Thyroid gland (tissue), 4 donors: ENCODE data around the gene NR1I2. TPM values are rescaled to one million over a fixed set of nuclear protein-coding genes. Genes with fewer than 3 reads are reported as not detected.

Experiments
- DNase-seq, 2 donors: peaks; one replicate each; pipeline ENCODE4 v3.0.0-alpha.2; 2019
- H3K27ac ChIP-seq, 3 donors: fragments of 200-600 bp; sonication (generic); 1 replicate in 2 of 3; 2 replicates in 1 of 3; pipeline ENCODE4 v1.5.1; 2016 to 2019; ENCODE audit warnings: mild to moderate bottlenecking in 1 of 3, moderate library complexity in 1 of 3
- H3K27me3 ChIP-seq: fragments of 200-600 bp; sonication (generic); one replicate; pipeline ENCODE4 v1.5.1; 2019
- H3K36me3 ChIP-seq, 2 donors: fragments of 200-600 bp; sonication (generic); one replicate each; pipeline ENCODE4 v1.5.1; 2016 to 2019
- H3K4me1 ChIP-seq, 2 donors: fragments of 200-600 bp; sonication (generic); one replicate each; pipeline ENCODE4 v1.5.1; 2017 to 2019
- H3K4me3 ChIP-seq, 3 donors: fragments of 200-600 bp; sonication (generic); replicated peaks in 1 of 3; 1 replicate in 2 of 3; 2 replicates in 1 of 3; pipeline ENCODE4 v1.5.1; 2016; ENCODE audit warnings: mild to moderate bottlenecking in 1 of 3
- H3K9me3 ChIP-seq: fragments of 200-600 bp; sonication (generic); one replicate; pipeline ENCODE4 v1.5.1; 2017
- POLR2A ChIP-seq, 2 donors: fragments of 450-650 bp; IDR thresholded peaks; one replicate each; pipeline ENCODE4 v1.6.1; 2017; ENCODE audit warnings: antibody characterized with exemption in 2 of 2, mild to moderate bottlenecking in 2 of 2, moderate library complexity in 1 of 2
- WGBS, 2 donors: methylation state at CpG; one replicate each; pipeline ENCODE4 v1.1.5; 2017; 5-methylcytosine and 5-hydroxymethylcytosine counted together
- intact Hi-C: fragments of 100-400 bp; cut with DNase I; formaldehyde crosslinking; loops from one replicate; pipeline ENCODE4 v1.15.1; 2023
- total RNA-seq, 4 donors: library from RNA; depleted of rRNA; stranded (reverse); fragments of >200 nt; gene quantifications; one replicate each; pipeline ENCODE4 v1.2.3, GENCODE V29; 2016
- TF ChIP-seq, protein P1 (sequence below), 6 experiments: fragments of 200-600 bp in 3 of 6; fragments of 450-650 bp in 3 of 6; sonication (generic) in 3 of 6; IDR thresholded peaks; one replicate each; pipeline ENCODE4 v1.5.1; 2016 to 2019; ENCODE audit warnings: antibody characterized with exemption in 6 of 6, mild to moderate bottlenecking in 2 of 6, inconsistent platforms in 1 of 6, moderate library complexity in 1 of 6

Gene NR1I2
- total RNA-seq, 4 donors from 2014 or later, result 0.54 to 0.67 TPM; not detected in 2

DNA sequence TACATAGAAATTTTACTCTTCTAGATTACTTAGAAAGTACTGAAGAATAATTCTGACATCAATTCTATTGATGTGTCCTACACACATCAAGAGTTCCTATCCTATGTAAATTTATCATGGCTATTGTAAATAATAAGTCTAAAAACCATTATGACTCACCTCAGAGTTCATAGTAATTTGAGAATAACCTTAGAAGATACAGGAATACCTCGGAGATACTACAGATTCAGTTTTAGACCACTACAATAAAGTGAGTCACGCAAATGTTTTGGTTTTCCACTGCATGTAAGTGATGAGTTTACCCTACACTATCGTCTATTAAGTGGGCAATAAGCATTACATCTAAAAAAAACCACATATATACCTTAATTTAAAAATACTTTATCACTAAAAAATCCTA, 74.8 kb downstream of the NR1I2 start:
- H3K36me3 ChIP-seq, result no peaks in the 10 kb centered on the region
- intact Hi-C loops, result no loop called here
- no peaks in the 10 kb centered on the region for H3K27me3 ChIP-seq
- WGBS, 2 donors, result 98 to 99% methylated on average over 3 of the region's 3 CpGs
- no peaks in the 10 kb centered on the region for H3K4me1 ChIP-seq
- no peak for DNase-seq
- no peak overlapping the region for H3K27ac ChIP-seq
- H3K9me3 ChIP-seq, result no peaks in the 10 kb centered on the region
- TF ChIP-seq, protein P1, sequence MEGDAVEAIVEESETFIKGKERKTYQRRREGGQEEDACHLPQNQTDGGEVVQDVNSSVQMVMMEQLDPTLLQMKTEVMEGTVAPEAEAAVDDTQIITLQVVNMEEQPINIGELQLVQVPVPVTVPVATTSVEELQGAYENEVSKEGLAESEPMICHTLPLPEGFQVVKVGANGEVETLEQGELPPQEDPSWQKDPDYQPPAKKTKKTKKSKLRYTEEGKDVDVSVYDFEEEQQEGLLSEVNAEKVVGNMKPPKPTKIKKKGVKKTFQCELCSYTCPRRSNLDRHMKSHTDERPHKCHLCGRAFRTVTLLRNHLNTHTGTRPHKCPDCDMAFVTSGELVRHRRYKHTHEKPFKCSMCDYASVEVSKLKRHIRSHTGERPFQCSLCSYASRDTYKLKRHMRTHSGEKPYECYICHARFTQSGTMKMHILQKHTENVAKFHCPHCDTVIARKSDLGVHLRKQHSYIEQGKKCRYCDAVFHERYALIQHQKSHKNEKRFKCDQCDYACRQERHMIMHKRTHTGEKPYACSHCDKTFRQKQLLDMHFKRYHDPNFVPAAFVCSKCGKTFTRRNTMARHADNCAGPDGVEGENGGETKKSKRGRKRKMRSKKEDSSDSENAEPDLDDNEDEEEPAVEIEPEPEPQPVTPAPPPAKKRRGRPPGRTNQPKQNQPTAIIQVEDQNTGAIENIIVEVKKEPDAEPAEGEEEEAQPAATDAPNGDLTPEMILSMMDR (IDR thresholded peaks at IDR 0.05), result no peak
- H3K4me3 ChIP-seq, result no peak overlapping the region

DNA sequence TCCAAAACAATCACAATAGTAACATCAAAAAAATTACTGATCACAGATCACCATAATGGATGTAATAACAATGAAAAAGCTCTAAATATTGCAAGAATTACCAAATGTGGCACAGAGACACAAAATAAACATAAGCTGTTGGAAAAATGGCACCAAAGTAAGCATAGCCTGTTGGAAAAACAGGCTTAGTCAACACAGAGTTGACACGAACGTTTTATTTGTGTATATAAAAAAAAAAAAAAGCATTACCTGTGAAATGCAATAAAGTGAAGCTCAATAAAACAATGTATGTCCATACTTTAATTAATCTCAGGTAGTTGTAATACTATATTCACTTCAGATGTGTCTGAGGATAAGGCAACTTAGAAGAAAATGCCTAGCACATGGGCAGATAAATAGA, 77.1 kb downstream of the NR1I2 start:
- intact Hi-C loops, result no loop called here
- DNase-seq, result no peak
- no peak overlapping the region for H3K4me3 ChIP-seq
- TF ChIP-seq, protein P1 (IDR thresholded peaks at IDR 0.05), result no peak
- TF ChIP-seq POLR2A (IDR thresholded peaks at IDR 0.05), result no peak
- no peak overlapping the region for H3K27ac ChIP-seq
- WGBS, 2 donors, result 92 to 94% methylated on average over 2 of the region's 2 CpGs
- no peaks in the 10 kb centered on the region for H3K4me1 ChIP-seq
- H3K36me3 ChIP-seq, result peaks cover 8 to 9% of the 10 kb centered on the region in 2 donors
- H3K27me3 ChIP-seq, result no peaks in the 10 kb centered on the region
- no peaks in the 10 kb centered on the region for H3K9me3 ChIP-seq

GRCh38 chr3:119859728-119860127, 77.8 kb downstream of the NR1I2 start:
- Histone ChIP-seq H3K4me3 (no peak overlapping the region), H3K27me3 (no peaks in the 10 kb centered on the region), H3K9me3 (no peaks in the 10 kb centered on the region), H3K4me1 (no peaks in the 10 kb centered on the region), H3K36me3 (peaks cover 8 to 9% of the 10 kb centered on the region in 2 donors), H3K27ac (no peak overlapping the region)
- intact Hi-C loops, result no loop called here
- no peak for TF ChIP-seq POLR2A (IDR thresholded peaks at IDR 0.05)
- TF ChIP-seq, protein P1 (IDR thresholded peaks at IDR 0.05), result no peak
- WGBS, 2 donors, result 96 to 99% methylated on average over 2 of the region's 2 CpGs
- DNase-seq, result no peak

DNA sequence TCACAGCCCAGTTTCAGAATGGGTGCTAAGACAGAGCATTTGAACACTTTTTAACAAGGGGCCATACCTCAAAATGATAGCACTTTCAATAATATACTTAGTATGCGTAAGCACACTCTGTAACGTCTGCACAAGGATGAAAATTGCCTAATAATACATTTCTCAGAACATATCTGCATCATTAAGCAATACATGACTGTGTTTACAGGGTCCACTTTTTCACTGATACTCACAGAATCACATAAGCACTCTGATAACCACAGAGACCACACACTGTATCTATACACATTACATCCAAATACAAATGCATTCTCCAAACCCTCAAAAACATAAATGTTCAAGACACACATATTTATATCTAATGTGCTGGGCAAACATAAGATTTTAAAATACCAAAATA, 79.8 kb downstream of the NR1I2 start:
- H3K9me3 ChIP-seq, result no peaks in the 10 kb centered on the region
- H3K27ac ChIP-seq, result no peak overlapping the region
- 95 to 97% methylated on average over 2 of the region's 2 CpGs for WGBS, 2 donors
- H3K4me1 ChIP-seq, result no peaks in the 10 kb centered on the region
- H3K36me3 ChIP-seq, result peaks cover 8 to 9% of the 10 kb centered on the region in 2 donors
- no peak overlapping the region for H3K4me3 ChIP-seq
- H3K27me3 ChIP-seq, result no peaks in the 10 kb centered on the region
- TF ChIP-seq, protein P1 (IDR thresholded peaks at IDR 0.05), result no peak
- no peak for TF ChIP-seq POLR2A (IDR thresholded peaks at IDR 0.05)
- no peak for DNase-seq
- intact Hi-C loops, result no loop called here

DNA sequence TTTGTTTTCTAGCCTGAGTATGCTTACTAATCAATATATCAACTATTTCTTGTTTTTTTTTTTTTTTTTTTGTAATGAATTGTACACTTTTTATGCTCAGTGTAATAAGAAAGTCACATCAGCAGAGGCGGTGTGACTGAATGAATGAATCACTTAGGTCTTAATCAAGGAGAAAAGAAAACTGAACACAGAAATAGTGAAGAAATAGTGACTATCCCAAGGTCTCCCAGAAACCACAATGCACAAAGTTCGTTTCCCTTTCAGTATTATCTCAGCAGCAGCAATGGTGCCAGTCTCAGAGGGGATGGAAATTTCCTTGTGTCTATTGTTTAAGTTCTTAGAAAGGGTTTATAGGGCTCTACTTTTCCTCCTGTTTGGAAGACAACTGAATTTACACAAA, 80.7 kb downstream of the NR1I2 start:
- no peaks in the 10 kb centered on the region for H3K4me1 ChIP-seq
- DNase-seq, result no peak
- H3K9me3 ChIP-seq, result no peaks in the 10 kb centered on the region
- intact Hi-C loops, result no loop called here
- no peak overlapping the region for H3K4me3 ChIP-seq
- H3K27ac ChIP-seq, result no peak overlapping the region
- peaks cover 8 to 9% of the 10 kb centered on the region in 2 donors for H3K36me3 ChIP-seq
- no peaks in the 10 kb centered on the region for H3K27me3 ChIP-seq
- no peak for TF ChIP-seq POLR2A (IDR thresholded peaks at IDR 0.05)
- TF ChIP-seq, protein P1 (IDR thresholded peaks at IDR 0.05), result no peak
- WGBS, 2 donors, result 95 to 97% methylated on average over 2 of the region's 2 CpGs
